ENCODE measurements around the gene SOSTDC1.
A peak's percentile ranks its signal among the peaks of the same experiment; 100 is the strongest.
"Not testable (repeated sequence)": the region's sequence is repeated elsewhere in the genome, so short reads cannot be mapped to it uniquely, and the experiment has no call there.

Gene SOSTDC1

GRCh38 chr7:16460789-16461493 is 4.6 kb downstream of the SOSTDC1 start:
- DNase-seq, result no peak

- DNase-seq, result not testable (repeated sequence)
These were observed 9.2 kb downstream of the SOSTDC1 start for GRCh38 chr7:16456303-16456702.

- DNase-seq, result no peak
These were observed 9.9 kb downstream of the SOSTDC1 start for GRCh38 chr7:16455591-16455990.

- DNase-seq, result no peak
These were observed 15.2 kb downstream of the SOSTDC1 start for GRCh38 chr7:16450366-16450765.

GRCh38 chr7:16447876-16448275 is 17.7 kb downstream of the SOSTDC1 start:
- no peak for DNase-seq

- no peak for DNase-seq
These were observed 19.0 kb downstream of the SOSTDC1 start for GRCh38 chr7:16446508-16446907.

- not testable (repeated sequence) for DNase-seq
These were observed 21.7 kb downstream of the SOSTDC1 start for GRCh38 chr7:16443871-16444270.

- DNase-seq, result no peak
These were observed 26.6 kb downstream of the SOSTDC1 start for GRCh38 chr7:16438988-16439387.

GRCh38 chr7:16436306-16436705 is 29.2 kb downstream of the SOSTDC1 start:
- no peak for DNase-seq

GRCh38 chr7:16433568-16434122 is 31.9 kb downstream of the SOSTDC1 start:
- DNase-seq, result no peak

GRCh38 chr7:16432425-16432731 is 33.2 kb downstream of the SOSTDC1 start:
- no peak for DNase-seq

GRCh38 chr7:16431646-16432424 is 33.7 kb downstream of the SOSTDC1 start:
- peak; percentile 18 for DNase-seq

GRCh38 chr7:16430133-16430532 is 35.4 kb downstream of the SOSTDC1 start:
- DNase-seq, result no peak

GRCh38 chr7:16428672-16429071 is 36.9 kb downstream of the SOSTDC1 start:
- no peak for DNase-seq

- no peak for DNase-seq
These were observed 37.4 kb downstream of the SOSTDC1 start for GRCh38 chr7:16428182-16428581.

GRCh38 chr7:16423761-16424160 is 41.8 kb downstream of the SOSTDC1 start:
- DNase-seq, result no peak

GRCh38 chr7:16422917-16423316 is 42.6 kb downstream of the SOSTDC1 start:
- DNase-seq, result no peak

GRCh38 chr7:16422103-16422435 is 43.5 kb downstream of the SOSTDC1 start:
- no peak for DNase-seq

GRCh38 chr7:16421333-16422102 is 44.0 kb downstream of the SOSTDC1 start, which contains the start of gene CRPPA:
CRPPA (minus strand) TSS chr7:16421538; CDS start chr7:16421322, 216 bp downstream.
- DNase-seq, result no peak

- peak; percentile 87 for DNase-seq
These were observed 44.7 kb downstream of the SOSTDC1 start for GRCh38 chr7:16420649-16421332.

- no peak for DNase-seq
These were observed 45.2 kb downstream of the SOSTDC1 start for GRCh38 chr7:16420329-16420648.

- no peak for DNase-seq
These were observed 45.7 kb downstream of the SOSTDC1 start for GRCh38 chr7:16419859-16420258.

- no peak for DNase-seq
These were observed 46.4 kb downstream of the SOSTDC1 start for GRCh38 chr7:16419126-16419525.
